Middle frontal gyrus (tissue), 1 donor: ENCODE results near the gene ZNF362.
"Not testable (repeated sequence)": the region's sequence is repeated elsewhere in the genome, so short reads cannot be mapped to it uniquely, and the experiment has no call there.

ENCODE experiments used
- DNase-seq: peaks from one replicate; pipeline ENCODE4 v3.0.0-alpha.2; 2015; ENCODE audit warnings: low spot score; ENCODE audit errors: extremely low spot score

Gene ZNF362

DNA sequence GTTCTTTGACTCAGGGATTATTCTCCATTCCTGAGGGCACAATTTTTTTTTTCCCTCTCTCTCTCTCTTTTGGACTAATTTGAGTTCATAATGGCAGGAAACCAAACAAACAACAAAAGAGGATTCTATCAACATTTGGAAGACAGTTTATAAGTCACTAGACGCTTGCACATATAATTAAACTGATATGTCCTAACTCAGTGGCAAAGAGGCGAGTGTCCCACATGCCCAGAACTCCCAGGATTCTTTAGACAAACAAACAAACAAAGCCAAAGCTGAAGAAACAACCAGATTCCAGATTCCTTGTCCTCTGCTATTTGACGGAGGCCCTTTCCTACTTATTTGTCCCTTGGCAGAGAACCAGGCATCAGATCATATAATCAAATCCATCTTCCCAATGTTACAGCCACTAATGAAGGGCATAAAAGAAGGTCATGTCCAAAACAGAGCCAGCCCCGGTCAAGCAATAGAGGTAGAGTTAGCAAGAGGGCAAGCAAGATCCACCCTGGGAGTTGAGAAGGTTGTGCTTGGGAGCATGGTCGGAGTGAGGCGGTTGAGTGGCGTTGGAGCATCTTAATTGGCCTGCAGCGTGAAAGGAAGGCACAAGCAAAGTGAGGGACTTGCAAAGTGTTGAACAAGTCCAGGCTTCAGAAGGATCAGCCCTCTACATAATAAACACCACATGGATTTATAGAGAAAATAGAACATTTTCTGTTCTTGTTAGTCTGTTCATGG, 30.3 kb downstream of the ZNF362 start:
- DNase-seq, result no peak

GRCh38 chr1:33287317-33287716, 31.0 kb downstream of the ZNF362 start:
- no peak for DNase-seq

- no peak for DNase-seq
These were observed 32.9 kb downstream of the ZNF362 start for GRCh38 chr1:33288976-33289857.

- DNase-seq, result no peak
These were observed 33.5 kb downstream of the ZNF362 start for GRCh38 chr1:33289858-33290154.

DNA sequence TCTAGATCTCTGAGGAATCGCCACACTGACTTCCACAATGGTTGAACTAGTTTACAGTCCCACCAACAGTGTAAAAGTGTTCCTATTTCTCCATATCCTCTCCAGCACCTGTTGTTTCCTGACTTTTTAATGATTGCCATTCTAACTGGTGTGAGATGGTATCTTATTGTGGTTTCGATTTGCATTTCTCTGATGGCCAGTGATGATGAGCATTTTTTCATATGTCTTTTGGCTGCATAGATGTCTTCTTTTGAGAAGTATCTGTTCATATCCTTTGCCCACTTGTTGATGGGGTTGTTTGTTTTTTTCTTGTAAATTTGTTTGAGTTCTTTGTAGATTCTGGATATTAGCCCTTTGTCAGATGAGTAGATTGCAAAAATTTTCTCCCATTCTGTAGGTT, 34.3 kb downstream of the ZNF362 start:
- not testable (repeated sequence) for DNase-seq

- no peak for DNase-seq
These were observed 36.5 kb downstream of the ZNF362 start for GRCh38 chr1:33292726-33293340.

DNA sequence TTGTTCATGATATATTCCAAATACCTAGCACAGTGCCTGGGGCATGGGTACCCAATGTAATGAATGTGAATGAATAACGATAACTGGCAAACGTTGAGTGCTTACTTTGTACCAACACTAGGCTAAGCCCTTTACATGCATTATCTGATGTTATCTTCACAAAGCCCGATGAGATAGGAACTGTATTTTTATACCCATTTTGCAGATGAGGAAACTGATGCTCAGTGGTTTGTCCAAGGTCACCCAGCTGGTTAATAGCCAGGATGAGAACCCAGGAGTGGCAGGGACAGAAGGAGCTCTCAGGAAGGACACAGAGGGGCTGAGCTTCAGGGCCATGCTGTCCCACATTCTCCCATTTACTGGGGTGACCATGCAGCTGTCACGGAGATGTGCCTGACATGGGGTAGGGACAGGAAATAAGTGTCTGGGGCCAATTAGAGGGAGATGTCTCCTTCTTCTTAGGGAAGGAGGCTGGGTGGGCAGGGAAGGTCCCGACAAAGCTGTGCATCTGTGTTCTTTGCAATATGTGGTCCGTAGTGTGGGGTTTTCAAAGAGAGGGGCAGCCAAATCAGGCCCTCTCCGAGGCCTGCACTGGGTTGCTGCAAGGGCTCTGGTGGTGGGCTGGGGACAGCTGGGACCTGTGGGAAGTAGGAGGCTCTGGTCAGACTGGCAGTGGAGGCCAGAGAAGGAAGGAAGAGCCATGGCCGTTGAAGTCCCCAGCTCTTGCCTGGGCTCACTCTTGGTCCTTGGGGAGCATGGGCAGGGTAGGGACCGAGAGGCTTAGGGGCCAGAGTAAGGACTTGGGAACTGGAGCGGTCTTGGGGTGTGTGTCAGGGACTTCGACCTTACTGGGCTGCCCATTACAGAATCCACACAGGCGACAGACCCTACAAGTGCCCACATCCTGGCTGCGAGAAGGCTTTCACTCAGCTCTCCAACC, 38.0 kb downstream of the ZNF362 start:
- DNase-seq, result no peak

GRCh38 chr1:33295023-33295422, 38.7 kb downstream of the ZNF362 start:
- DNase-seq, result no peak

DNA sequence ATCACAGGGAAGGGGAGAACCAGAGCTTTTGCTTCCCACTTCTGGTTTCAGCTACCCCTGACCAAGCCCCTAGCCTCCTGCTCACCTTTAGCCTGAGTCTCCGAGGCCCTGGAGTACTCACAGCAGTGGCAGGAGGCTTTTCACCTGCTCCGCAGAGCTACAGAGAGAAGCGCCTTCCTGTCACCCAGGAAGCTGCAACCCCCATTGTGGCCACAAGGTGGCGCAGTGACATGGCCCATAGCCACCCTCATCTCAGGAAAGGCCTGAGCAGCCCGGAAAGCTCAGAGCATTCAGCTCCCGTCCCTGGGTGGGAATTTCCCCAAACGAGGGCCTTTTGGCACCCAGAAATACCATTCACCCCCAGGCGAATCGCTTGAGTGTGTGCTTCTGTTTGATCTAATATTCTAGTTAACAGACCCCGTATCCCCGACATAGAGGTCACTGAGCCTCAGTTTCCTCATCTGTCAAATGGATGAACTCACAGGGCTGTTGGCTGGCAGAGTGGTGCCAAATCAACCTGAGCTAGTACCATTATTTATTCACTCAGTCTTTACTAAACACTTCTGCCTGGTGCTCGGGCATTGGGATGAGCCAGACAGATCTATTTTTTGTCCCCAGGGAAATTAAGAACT, 39.3 kb downstream of the ZNF362 start:
- peak; percentile 79 for DNase-seq

DNA sequence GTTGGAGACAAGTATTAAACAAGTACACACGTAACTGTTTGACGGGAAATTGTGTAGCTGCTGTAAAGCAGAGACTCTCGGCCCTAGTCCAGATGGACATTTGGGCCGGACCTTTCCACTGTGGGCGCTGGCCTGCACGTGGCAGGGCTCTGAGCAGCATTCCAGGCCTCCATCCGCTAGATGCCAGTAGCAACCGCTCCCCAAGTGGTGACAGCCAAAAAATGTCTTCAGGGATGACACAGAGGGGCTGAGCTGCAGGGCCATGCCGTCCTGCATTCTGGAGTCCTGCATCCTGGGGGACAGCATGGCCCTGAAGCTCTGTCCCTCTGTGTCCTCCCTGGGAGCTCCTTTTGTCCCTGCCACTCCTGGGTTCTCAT, 39.8 kb downstream of the ZNF362 start:
- no peak for DNase-seq

- DNase-seq, result no peak
These were observed 40.5 kb downstream of the ZNF362 start for GRCh38 chr1:33296824-33297223.

GRCh38 chr1:33297911-33298622, 41.8 kb downstream of the ZNF362 start:
- no peak for DNase-seq

- no peak for DNase-seq
These were observed 42.5 kb downstream of the ZNF362 start for GRCh38 chr1:33298623-33299277.

DNA sequence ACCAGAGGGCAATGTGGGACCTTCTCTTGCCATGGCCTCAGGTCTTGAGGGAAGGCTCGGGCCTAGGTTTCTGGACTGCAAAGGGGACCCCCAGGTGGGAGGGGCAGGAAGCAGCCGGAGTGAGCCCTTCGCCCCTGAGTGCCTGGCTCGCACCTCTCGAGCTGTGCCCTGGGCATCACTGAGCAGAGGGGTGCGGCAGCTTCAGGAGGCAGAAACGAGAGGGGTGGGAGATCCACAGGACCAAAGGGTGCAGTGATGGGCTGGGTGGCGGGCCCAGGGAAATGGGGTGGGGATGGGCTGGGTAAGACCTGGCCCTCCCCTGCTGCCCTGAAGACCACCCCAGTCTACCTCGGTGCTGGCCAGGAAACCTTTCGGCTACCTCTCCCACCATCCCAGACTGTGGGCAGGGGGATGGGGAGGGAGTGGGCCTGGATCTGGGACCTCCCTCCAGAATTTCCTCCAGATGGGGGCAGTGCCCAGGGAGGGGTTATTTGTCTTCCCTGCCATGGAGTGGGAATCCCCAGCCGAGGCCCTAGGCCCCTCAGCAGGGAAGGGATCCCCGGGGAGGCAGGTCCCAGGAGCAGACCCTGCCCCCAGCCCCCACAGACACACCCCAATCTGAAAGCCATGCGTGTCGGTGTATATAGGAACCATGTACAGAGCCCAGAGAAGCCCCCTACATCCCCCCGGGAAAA, 43.3 kb downstream of the ZNF362 start:
- no peak for DNase-seq

- no peak for DNase-seq
These were observed 44.4 kb downstream of the ZNF362 start for GRCh38 chr1:33300673-33301072.

DNA sequence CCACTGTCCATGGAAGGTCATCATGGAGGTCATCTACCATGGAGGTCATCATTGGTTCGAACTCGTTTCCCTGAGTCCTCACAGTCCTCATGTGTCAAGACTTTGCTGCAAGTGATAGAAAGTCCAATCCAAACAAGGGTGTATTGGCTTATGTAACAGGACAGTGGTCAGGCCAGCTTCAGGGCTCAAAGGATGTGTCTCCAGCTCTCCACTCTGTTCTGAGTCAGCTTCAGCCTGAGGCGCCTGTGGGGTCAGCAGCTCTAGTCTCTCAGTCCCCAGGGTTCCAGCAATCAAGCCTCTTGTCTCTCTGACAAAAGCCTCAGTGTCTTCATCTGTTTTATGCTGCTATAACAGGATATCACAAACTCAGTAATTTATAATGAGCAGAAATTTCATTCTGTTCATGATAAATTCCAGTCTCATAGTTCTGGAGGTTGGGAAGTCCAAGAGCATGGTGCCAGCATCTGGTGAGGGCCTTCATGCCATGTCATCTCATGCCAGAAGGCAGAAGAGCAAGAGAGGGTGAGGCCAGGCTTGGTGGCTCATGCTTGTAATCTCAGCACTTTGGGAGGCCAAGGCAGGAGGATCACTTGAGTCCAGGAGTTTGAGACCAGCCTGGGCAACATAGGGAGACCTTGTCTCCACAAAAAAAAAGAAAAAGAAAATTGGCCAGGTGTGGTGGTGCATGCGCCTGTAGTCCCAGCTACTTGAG, 45.1 kb downstream of the ZNF362 start:
- no peak for DNase-seq

- no peak for DNase-seq
These were observed 46.0 kb downstream of the ZNF362 start for GRCh38 chr1:33302325-33302724.

GRCh38 chr1:33305016-33305415, 48.7 kb downstream of the ZNF362 start:
- no peak for DNase-seq
